Neural progenitor cell (in vitro differentiated cells): Measurements from ENCODE around the gene ING3.

Experiments
- CTCF ChIP-seq: fragments of 200-600 bp; sonication (generic); IDR thresholded peaks from 2 replicates; pipeline ENCODE4 v1.5.1; 2017; ENCODE audit warnings: antibody characterized with exemption, mild to moderate bottlenecking
- EZH2 ChIP-seq: fragments of 200-600 bp; sonication (generic); IDR thresholded peaks from 2 replicates; pipeline ENCODE4 v1.6.1; 2017; ENCODE audit warnings: antibody characterized with exemption, mild to moderate bottlenecking, moderate library complexity

DNA sequence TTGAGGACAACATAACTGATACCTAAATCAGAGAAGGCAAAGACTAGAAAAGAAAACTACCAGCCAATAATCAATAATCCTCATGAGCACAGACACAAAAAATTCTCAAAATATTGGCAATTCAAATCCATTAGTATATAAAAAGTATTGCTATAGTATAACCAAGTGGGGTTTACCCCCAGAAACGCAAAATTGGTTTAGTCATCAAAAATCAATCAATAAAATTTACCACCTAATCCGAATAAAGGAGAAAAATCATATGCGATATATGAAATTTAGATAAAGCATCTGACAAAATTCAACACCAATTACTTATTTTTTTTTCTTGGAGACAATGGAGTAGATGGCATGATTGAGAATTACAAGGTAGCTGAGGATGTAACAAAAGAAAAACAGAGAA, 11.2 kb upstream of the ING3 start:
- TF ChIP-seq CTCF (no peak), EZH2 (no peak)
